GM12878 (cell line): ENCODE measurements around the gene VAX1. TPM values are rescaled to one million over a fixed set of nuclear protein-coding genes. Genes with fewer than 3 reads are reported as not detected.

Source experiments
- ATAC-seq: fragments of 200-7000 bp; cut with Tn5 transposase; 3 replicates; pipeline ENCODE4 v1.9.1; 2020; ENCODE audit warnings: mild to moderate bottlenecking, moderate library complexity
- BruUV-seq: library from RNA; stranded (reverse); fragments of 400-500 nt; replicated peaks from 2 replicates; lab custom pipeline; 2021; lab: Mats Ljungman, UMichigan
- CTCF ChIA-PET: fragments of 300-600 bp; sonication (Branson Sonifier 250); formaldehyde crosslinking; extraction: SDS; loops from one replicate; lab custom pipeline; 2021; ENCODE audit warnings: inconsistent platforms; lab: Yijun Ruan, JAX
- POLR2A ChIA-PET: fragments of 350-600 bp; formaldehyde crosslinking; extraction: SDS; loops from one replicate; lab custom pipeline; 2021; ENCODE audit warnings: inconsistent platforms; lab: Charles Lee
- RAD21 ChIA-PET: fragments of 300-600 bp; sonication (Branson Sonifier 250); formaldehyde crosslinking; loops from one replicate; lab custom pipeline; 2023; ENCODE audit warnings: antibody characterized with exemption; ENCODE audit not compliant: unreplicated experiment; lab: Charles Lee
- SMC1A ChIA-PET: fragments of 300-600 bp; sonication (Branson Sonifier 250); formaldehyde crosslinking; loops from one replicate; lab custom pipeline; 2023; ENCODE audit not compliant: unreplicated experiment, uncharacterized antibody; lab: Charles Lee
- DNase-seq: peaks from one replicate; pipeline ENCODE4 v3.0.0-alpha.2; 2011; ENCODE audit warnings: low read depth, low spot score
- FAIRE-seq: peaks from 3 replicates; lab custom pipeline; 2011; peaks lifted over from hg19 to GRCh38; lab: Jason Lieb, UNC
- H2AFZ ChIP-seq: 2 replicates; pipeline ENCODE4 v1.6.0; 2011; ENCODE audit warnings: low read depth, low read length, control low read depth; ENCODE audit not compliant: control insufficient read depth
- H3K27ac ChIP-seq: 2 replicates; pipeline ENCODE4 v1.5.1; 2011; ENCODE audit warnings: control low read depth; ENCODE audit not compliant: control insufficient read depth, insufficient read depth
- H3K27me3 ChIP-seq, 2 experiments: replicated peaks in 1 of 2; 2 replicates each; pipeline versions ENCODE4 v1.6.0 to v1.6.1; 2011; ENCODE audit warnings: low read length in 1 of 2; ENCODE audit not compliant: control insufficient read depth in 2 of 2, insufficient read depth in 2 of 2
- H3K36me3 ChIP-seq, 2 experiments: 2 replicates each; pipeline ENCODE4 v1.5.1; 2011; ENCODE audit warnings: low read length in 1 of 2; ENCODE audit not compliant: control insufficient read depth in 2 of 2, insufficient read depth in 2 of 2
- H3K4me1 ChIP-seq: 2 replicates; pipeline ENCODE4 v1.6.1; 2011; ENCODE audit warnings: mild to moderate bottlenecking, low read length, moderate library complexity, mixed read lengths; ENCODE audit not compliant: control insufficient read depth, insufficient read depth
- H3K4me2 ChIP-seq: 2 replicates; pipeline ENCODE4 v1.6.0; 2011; ENCODE audit warnings: control low read depth; ENCODE audit not compliant: control insufficient read depth, insufficient read depth
- H3K4me3 ChIP-seq: fragments of 200-600 bp; sonication (generic); 2 replicates; pipeline ENCODE4 v1.5.1; 2016
- H3K79me2 ChIP-seq: 2 replicates; pipeline ENCODE4 v1.6.0; 2011; ENCODE audit warnings: low read length; ENCODE audit not compliant: control insufficient read depth, insufficient read depth
- H3K9ac ChIP-seq: 2 replicates; pipeline ENCODE4 v1.8.0; 2011; ENCODE audit warnings: low read length, control low read depth, mixed read lengths; ENCODE audit not compliant: control insufficient read depth, insufficient read depth
- H3K9me3 ChIP-seq: replicated peaks from 3 replicates; pipeline ENCODE4 v1.5.1; 2011; ENCODE audit warnings: mild to moderate bottlenecking, low read length; ENCODE audit not compliant: control insufficient read depth, insufficient read depth
- H4K20me1 ChIP-seq: 2 replicates; pipeline ENCODE4 v1.6.0; 2011; ENCODE audit not compliant: control insufficient read depth, insufficient read depth
- CBFB ChIP-seq: IDR thresholded peaks from 2 replicates; pipeline ENCODE4 v1.6.1; 2016; ENCODE audit warnings: antibody characterized with exemption, low read depth
- CBX3 ChIP-seq: fragments of 200-600 bp; sonication (generic); IDR thresholded peaks from 2 replicates; pipeline ENCODE4 v1.6.1; 2016; ENCODE audit warnings: low read depth, borderline replicate concordance
- FOXK2 ChIP-seq: fragments of 450-650 bp; IDR thresholded peaks from 2 replicates; pipeline ENCODE4 v1.6.1; 2017; ENCODE audit warnings: mild to moderate bottlenecking, moderate library complexity
- JUNB ChIP-seq: IDR thresholded peaks from 2 replicates; pipeline ENCODE4 v1.6.1; 2016; ENCODE audit warnings: antibody characterized with exemption, mild to moderate bottlenecking
- KAT2A ChIP-seq: conservative IDR thresholded peaks from 2 replicates; pipeline ENCODE4 v1.6.1; 2011; ENCODE audit warnings: low read depth, low read length; ENCODE audit not compliant: control insufficient read depth
- MLLT1 ChIP-seq: fragments of 450-650 bp; IDR thresholded peaks from 2 replicates; pipeline ENCODE4 v1.6.1; 2016; ENCODE audit warnings: mild to moderate bottlenecking
- MYB ChIP-seq: fragments of 150-350 bp; IDR thresholded peaks from 2 replicates; pipeline ENCODE4 v1.6.1; 2014; ENCODE audit warnings: mild to moderate bottlenecking, low read depth, low read length, borderline replicate concordance
- MYC ChIP-seq: IDR thresholded peaks from 2 replicates; pipeline ENCODE4 v1.6.1; 2011; ENCODE audit warnings: mild to moderate bottlenecking, low read length, moderate library complexity, inconsistent platforms; ENCODE audit not compliant: insufficient read depth, insufficient replicate concordance, insufficient read length, severe bottlenecking
- NR2C1 ChIP-seq: fragments of 450-650 bp; IDR thresholded peaks from 2 replicates; pipeline ENCODE4 v1.6.1; 2017; ENCODE audit warnings: antibody characterized with exemption, mild to moderate bottlenecking, moderate library complexity
- SREBF1 ChIP-seq: IDR thresholded peaks from 2 replicates; pipeline ENCODE4 v1.6.1; 2012; ENCODE audit warnings: mild to moderate bottlenecking, low read length
- STAT1 ChIP-seq: fragments of 450-650 bp; conservative IDR thresholded peaks from 2 replicates; pipeline ENCODE4 v1.6.1; 2014; ENCODE audit warnings: antibody characterized with exemption, mild to moderate bottlenecking
- ZNF217 ChIP-seq: fragments of 450-650 bp; IDR thresholded peaks from 2 replicates; pipeline ENCODE4 v1.6.1; 2017; ENCODE audit warnings: antibody characterized with exemption, mild to moderate bottlenecking
- WGBS: methylation state at CpG from one replicate; pipeline ENCODE4 v1.1.6; 2016; ENCODE audit warnings: low lambda C conversion rate; ENCODE audit not compliant: insufficient replicate concordance, insufficient coverage; ENCODE audit errors: missing lambda C conversion rate; 5-methylcytosine and 5-hydroxymethylcytosine counted together
- in situ Hi-C: fragments of 300-500 bp; cut with MboI; formaldehyde crosslinking; loops from 9 replicates; pipeline ENCODE4 v1.14.3; 2018; ENCODE audit warnings: mixed read lengths
- intact Hi-C: fragments of 100-400 bp; cut with micrococcal nuclease; formaldehyde crosslinking; loops from one replicate; pipeline ENCODE4 v1.14.2; 2022; ENCODE audit not compliant: unreplicated experiment
- polyA plus RNA-seq, 11 experiments: library from polyadenylated mRNA; depleted of rRNA in 4 of 11; unstranded in 6 of 11; stranded (reverse) in 5 of 11; fragments of >200 nt; fragmentation: Nextera tagmentation in 4 of 11; fragmentation: Illumina TruSeq in 1 of 11; extraction: Ambion mirVana in 4 of 11; extraction: Trizol in 1 of 11; gene quantifications; 1 replicate in 1 of 11; 2 replicates in 10 of 11; pipeline versions ENCODE4 v1.2.1 to v1.2.3, GENCODE V29; 2011 to 2016; ENCODE audit warnings: inconsistent platforms in 2 of 11, missing spikeins in 2 of 11, low read depth in 1 of 11
- total RNA-seq, 4 experiments: library from RNA; depleted of rRNA in 3 of 4; stranded (reverse); fragments of >200 nt in 3 of 4; fragmentation: Illumina TruSeq in 1 of 4; extraction: Trizol in 1 of 4; gene quantifications; 2 replicates each; pipeline versions ENCODE4 v1.2.1 to v1.2.3, GENCODE V29; 2013 to 2021
- TF ChIP-seq, protein P1 (sequence below), 3 experiments: IDR thresholded peaks in 2 of 3; conservative IDR thresholded peaks in 1 of 3; 2 replicates each; pipeline ENCODE4 v1.5.1; 2011; ENCODE audit warnings: low read depth in 3 of 3, low read length in 3 of 3, mild to moderate bottlenecking in 3 of 3, control low read depth in 2 of 3, moderate library complexity in 2 of 3, inconsistent platforms in 1 of 3, mixed read lengths in 1 of 3; ENCODE audit not compliant: control insufficient read depth in 2 of 3, insufficient read depth in 1 of 3; ENCODE audit errors: extremely low read depth in 1 of 3
- TF ChIP-seq, protein P2 (sequence below): fragments of 450-650 bp; IDR thresholded peaks from 2 replicates; pipeline ENCODE4 v1.6.1; 2016; ENCODE audit warnings: mild to moderate bottlenecking

VAX1 gene
- total and polyA plus RNA-seq, 10 of the 15 experiments (the other 5 are each of a cell fraction or from before 2014, with no cell fraction given) = not detected

GRCh38 chr10:117143103-117143823 lies 5.2 kb upstream of the VAX1 start:
- no peaks in the 10 kb centered on the region for H4K20me1 ChIP-seq
- H3K9ac ChIP-seq = no peak overlapping the region
- no peak overlapping the region for H3K4me3 ChIP-seq
- DNase-seq (no peak), ATAC-seq (no peak), FAIRE-seq (no peak)
- in situ Hi-C loops = no loop called here
- TF ChIP-seq CBX3 (no peak), STAT1 (no peak), SREBF1 (no peak)
- ChIA-PET SMC1A (no interaction called here), POLR2A (no interaction called here), RAD21 (no interaction called here), CTCF (no interaction called here)
- no peak overlapping the region for H2AFZ ChIP-seq
- H3K27ac ChIP-seq = no peak overlapping the region
- no peak overlapping the region for H3K4me2 ChIP-seq
- WGBS = 32% methylated on average over 5 of the region's 5 CpGs
- H3K36me3 ChIP-seq = no peaks in the 10 kb centered on the region
- intact Hi-C loops = no loop called here
- peaks cover 1 to 9% of the 10 kb centered on the region in 2 experiments for H3K27me3 ChIP-seq
- no peaks in the 10 kb centered on the region for H3K4me1 ChIP-seq
- H3K9me3 ChIP-seq = peaks cover 1% of the 10 kb centered on the region; the same call in 2 of the 3 replicates
- BruUV-seq = no TSS peak
- H3K79me2 ChIP-seq = no peaks in the 10 kb centered on the region

- no peak overlapping the region for H3K9ac ChIP-seq
- H3K27ac ChIP-seq = no peak overlapping the region
- BruUV-seq = no TSS peak
- H4K20me1 ChIP-seq = no peaks in the 10 kb centered on the region
- H3K4me3 ChIP-seq = no peak overlapping the region
- H3K4me1 ChIP-seq = no peaks in the 10 kb centered on the region
- H2AFZ ChIP-seq = no peak overlapping the region
- H3K36me3 ChIP-seq = no peaks in the 10 kb centered on the region
- H3K4me2 ChIP-seq = no peak overlapping the region
- FAIRE-seq (no peak), ATAC-seq (no peak), DNase-seq (no peak)
- in situ Hi-C loops (no loop called here), intact Hi-C loops (no loop called here)
- POLR2A ChIA-PET = no interaction called here
- WGBS = 56% methylated on average over 20 of the region's 23 CpGs
- peaks cover 1% of the 10 kb centered on the region; the same call in 2 of the 3 replicates for H3K9me3 ChIP-seq
- CTCF ChIA-PET = no interaction called here
- H3K79me2 ChIP-seq = no peaks in the 10 kb centered on the region
- H3K27me3 ChIP-seq = peaks cover 9 to 13% of the 10 kb centered on the region in 2 experiments
- SMC1A ChIA-PET = no interaction called here
- RAD21 ChIA-PET = no interaction called here
- TF ChIP-seq NR2C1 (no peak), FOXK2 (no peak), MYC (no peak), MYB (no peak), ZNF217 (no peak), MLLT1 (no peak), CBFB (no peak), JUNB (no peak), KAT2A (no peak)
- TF ChIP-seq, protein P1, sequence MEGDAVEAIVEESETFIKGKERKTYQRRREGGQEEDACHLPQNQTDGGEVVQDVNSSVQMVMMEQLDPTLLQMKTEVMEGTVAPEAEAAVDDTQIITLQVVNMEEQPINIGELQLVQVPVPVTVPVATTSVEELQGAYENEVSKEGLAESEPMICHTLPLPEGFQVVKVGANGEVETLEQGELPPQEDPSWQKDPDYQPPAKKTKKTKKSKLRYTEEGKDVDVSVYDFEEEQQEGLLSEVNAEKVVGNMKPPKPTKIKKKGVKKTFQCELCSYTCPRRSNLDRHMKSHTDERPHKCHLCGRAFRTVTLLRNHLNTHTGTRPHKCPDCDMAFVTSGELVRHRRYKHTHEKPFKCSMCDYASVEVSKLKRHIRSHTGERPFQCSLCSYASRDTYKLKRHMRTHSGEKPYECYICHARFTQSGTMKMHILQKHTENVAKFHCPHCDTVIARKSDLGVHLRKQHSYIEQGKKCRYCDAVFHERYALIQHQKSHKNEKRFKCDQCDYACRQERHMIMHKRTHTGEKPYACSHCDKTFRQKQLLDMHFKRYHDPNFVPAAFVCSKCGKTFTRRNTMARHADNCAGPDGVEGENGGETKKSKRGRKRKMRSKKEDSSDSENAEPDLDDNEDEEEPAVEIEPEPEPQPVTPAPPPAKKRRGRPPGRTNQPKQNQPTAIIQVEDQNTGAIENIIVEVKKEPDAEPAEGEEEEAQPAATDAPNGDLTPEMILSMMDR (IDR thresholded peaks at IDR 0.05 in 2 of 3, conservative IDR thresholded peaks at IDR 0.05 in 1 of 3; ENCODE audit: control insufficient read depth in 2 of 3, extremely low read depth in 1 of 3, insufficient read depth in 1 of 3, low read depth in 3 of 3, low read length in 3 of 3) = no peak
- TF ChIP-seq, protein P2, sequence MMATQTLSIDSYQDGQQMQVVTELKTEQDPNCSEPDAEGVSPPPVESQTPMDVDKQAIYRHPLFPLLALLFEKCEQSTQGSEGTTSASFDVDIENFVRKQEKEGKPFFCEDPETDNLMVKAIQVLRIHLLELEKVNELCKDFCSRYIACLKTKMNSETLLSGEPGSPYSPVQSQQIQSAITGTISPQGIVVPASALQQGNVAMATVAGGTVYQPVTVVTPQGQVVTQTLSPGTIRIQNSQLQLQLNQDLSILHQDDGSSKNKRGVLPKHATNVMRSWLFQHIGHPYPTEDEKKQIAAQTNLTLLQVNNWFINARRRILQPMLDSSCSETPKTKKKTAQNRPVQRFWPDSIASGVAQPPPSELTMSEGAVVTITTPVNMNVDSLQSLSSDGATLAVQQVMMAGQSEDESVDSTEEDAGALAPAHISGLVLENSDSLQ = no peak
Observed at GRCh38 chr10:117140525-117140902, 2.4 kb upstream of the VAX1 start.
